NCI-H2227 (cell line): Measurements from ENCODE around the gene PRF1.

Experiments used
- DNase-seq: peaks from one replicate; lab custom pipeline; 2025; ENCODE audit not compliant: unreplicated experiment; lab: John Stamatoyannopoulos, UW

PRF1 gene

GRCh38 chr10:70561558-70561957, 41.0 kb downstream of the PRF1 start:
- DNase-seq, result no peak

GRCh38 chr10:70561070-70561469, 41.5 kb downstream of the PRF1 start:
- DNase-seq, result peak; percentile 61

- DNase-seq, result no peak
These were observed 42.0 kb downstream of the PRF1 start for GRCh38 chr10:70560511-70560941.

GRCh38 chr10:70559861-70560260, 42.7 kb downstream of the PRF1 start:
- no peak for DNase-seq

GRCh38 chr10:70558871-70559810, 43.4 kb downstream of the PRF1 start:
- no peak for DNase-seq

- no peak for DNase-seq
These were observed 44.2 kb downstream of the PRF1 start for GRCh38 chr10:70558295-70558694.

GRCh38 chr10:70557876-70558275, 44.7 kb downstream of the PRF1 start:
- no peak for DNase-seq

GRCh38 chr10:70557086-70557845, 45.3 kb downstream of the PRF1 start:
- DNase-seq, result no peak

GRCh38 chr10:70555371-70555770, 47.2 kb downstream of the PRF1 start:
- DNase-seq, result no peak

- DNase-seq, result no peak
These were observed 50.0 kb downstream of the PRF1 start for GRCh38 chr10:70552586-70552985.

GRCh38 chr10:70551971-70552422, 50.5 kb downstream of the PRF1 start:
- no peak for DNase-seq

GRCh38 chr10:70551466-70551865, 51.1 kb downstream of the PRF1 start:
- DNase-seq, result no peak

GRCh38 chr10:70550459-70550858, 52.1 kb downstream of the PRF1 start:
- no peak for DNase-seq

GRCh38 chr10:70549962-70550458, 52.5 kb downstream of the PRF1 start:
- DNase-seq, result peak; percentile 53

GRCh38 chr10:70549351-70549961, 53.1 kb downstream of the PRF1 start:
- DNase-seq, result no peak
